GM12878 (cell line): ENCODE measurements around the gene LDB2. TPM values are rescaled to one million over a fixed set of nuclear protein-coding genes. Genes with fewer than 3 reads are reported as not detected.

Experiments used
- ATAC-seq: fragments of 200-7000 bp; cut with Tn5 transposase; 3 replicates; pipeline ENCODE4 v1.9.1; 2020; ENCODE audit warnings: mild to moderate bottlenecking, moderate library complexity
- BruUV-seq: library from RNA; stranded (reverse); fragments of 400-500 nt; replicated peaks from 2 replicates; lab custom pipeline; 2021; lab: Mats Ljungman, UMichigan
- CTCF ChIA-PET: fragments of 300-600 bp; sonication (Branson Sonifier 250); formaldehyde crosslinking; extraction: SDS; loops from one replicate; lab custom pipeline; 2021; ENCODE audit warnings: inconsistent platforms; lab: Yijun Ruan, JAX
- POLR2A ChIA-PET: fragments of 350-600 bp; formaldehyde crosslinking; extraction: SDS; loops from one replicate; lab custom pipeline; 2021; ENCODE audit warnings: inconsistent platforms; lab: Charles Lee
- RAD21 ChIA-PET: fragments of 300-600 bp; sonication (Branson Sonifier 250); formaldehyde crosslinking; loops from one replicate; lab custom pipeline; 2023; ENCODE audit warnings: antibody characterized with exemption; ENCODE audit not compliant: unreplicated experiment; lab: Charles Lee
- SMC1A ChIA-PET: fragments of 300-600 bp; sonication (Branson Sonifier 250); formaldehyde crosslinking; loops from one replicate; lab custom pipeline; 2023; ENCODE audit not compliant: unreplicated experiment, uncharacterized antibody; lab: Charles Lee
- DNase-seq: peaks from one replicate; pipeline ENCODE4 v3.0.0-alpha.2; 2011; ENCODE audit warnings: low read depth, low spot score
- FAIRE-seq: peaks from 3 replicates; lab custom pipeline; 2011; peaks lifted over from hg19 to GRCh38; lab: Jason Lieb, UNC
- H2AFZ ChIP-seq: 2 replicates; pipeline ENCODE4 v1.6.0; 2011; ENCODE audit warnings: low read depth, low read length, control low read depth; ENCODE audit not compliant: control insufficient read depth
- H3K27ac ChIP-seq: 2 replicates; pipeline ENCODE4 v1.5.1; 2011; ENCODE audit warnings: control low read depth; ENCODE audit not compliant: control insufficient read depth, insufficient read depth
- H3K27me3 ChIP-seq, 2 experiments: replicated peaks in 1 of 2; 2 replicates each; pipeline versions ENCODE4 v1.6.0 to v1.6.1; 2011; ENCODE audit warnings: low read length in 1 of 2; ENCODE audit not compliant: control insufficient read depth in 2 of 2, insufficient read depth in 2 of 2
- H3K36me3 ChIP-seq, 2 experiments: 2 replicates each; pipeline ENCODE4 v1.5.1; 2011; ENCODE audit warnings: low read length in 1 of 2; ENCODE audit not compliant: control insufficient read depth in 2 of 2, insufficient read depth in 2 of 2
- H3K4me1 ChIP-seq: 2 replicates; pipeline ENCODE4 v1.6.1; 2011; ENCODE audit warnings: mild to moderate bottlenecking, low read length, moderate library complexity, mixed read lengths; ENCODE audit not compliant: control insufficient read depth, insufficient read depth
- H3K4me2 ChIP-seq: 2 replicates; pipeline ENCODE4 v1.6.0; 2011; ENCODE audit warnings: control low read depth; ENCODE audit not compliant: control insufficient read depth, insufficient read depth
- H3K4me3 ChIP-seq: fragments of 200-600 bp; sonication (generic); 2 replicates; pipeline ENCODE4 v1.5.1; 2016
- H3K79me2 ChIP-seq: 2 replicates; pipeline ENCODE4 v1.6.0; 2011; ENCODE audit warnings: low read length; ENCODE audit not compliant: control insufficient read depth, insufficient read depth
- H3K9ac ChIP-seq: 2 replicates; pipeline ENCODE4 v1.8.0; 2011; ENCODE audit warnings: low read length, control low read depth, mixed read lengths; ENCODE audit not compliant: control insufficient read depth, insufficient read depth
- H3K9me3 ChIP-seq: replicated peaks from 3 replicates; pipeline ENCODE4 v1.5.1; 2011; ENCODE audit warnings: mild to moderate bottlenecking, low read length; ENCODE audit not compliant: control insufficient read depth, insufficient read depth
- H4K20me1 ChIP-seq: 2 replicates; pipeline ENCODE4 v1.6.0; 2011; ENCODE audit not compliant: control insufficient read depth, insufficient read depth
- CHD2 ChIP-seq: IDR thresholded peaks from 2 replicates; pipeline ENCODE4 v1.6.1; 2011; ENCODE audit warnings: low read depth, low read length, improper control_type of control experiment, borderline replicate concordance
- CHD4 ChIP-seq: fragments of 200-600 bp; sonication (generic); IDR thresholded peaks from 2 replicates; pipeline ENCODE4 v1.6.1; 2016; ENCODE audit warnings: mild to moderate bottlenecking
- FOXK2 ChIP-seq: fragments of 450-650 bp; IDR thresholded peaks from 2 replicates; pipeline ENCODE4 v1.6.1; 2017; ENCODE audit warnings: mild to moderate bottlenecking, moderate library complexity
- MTA3 ChIP-seq: IDR thresholded peaks from 2 replicates; pipeline ENCODE4 v1.6.1; 2012; ENCODE audit warnings: low read length, inconsistent platforms, borderline replicate concordance
- NFYB ChIP-seq: IDR thresholded peaks from 2 replicates; pipeline ENCODE4 v1.6.1; 2011; ENCODE audit warnings: low read depth, mild to moderate bottlenecking, low read length, improper control_type of control experiment, moderate library complexity; ENCODE audit not compliant: insufficient read depth
- NRF1 ChIP-seq: conservative IDR thresholded peaks from 2 replicates; pipeline ENCODE4 v1.6.1; 2011; ENCODE audit warnings: mild to moderate bottlenecking, low read depth, low read length, improper control_type of control experiment
- PAX5 ChIP-seq: IDR thresholded peaks from 2 replicates; pipeline ENCODE4 v1.6.1; 2011; ENCODE audit warnings: low read depth, low read length, borderline replicate concordance
- RCOR1 ChIP-seq: conservative IDR thresholded peaks from 2 replicates; pipeline ENCODE4 v1.6.1; 2012; ENCODE audit warnings: low read depth, low read length, improper control_type of control experiment
- SMARCA5 ChIP-seq: fragments of 450-650 bp; IDR thresholded peaks from 2 replicates; pipeline ENCODE4 v1.6.1; 2017; ENCODE audit warnings: mild to moderate bottlenecking
- SRF ChIP-seq, 2 experiments: IDR thresholded peaks; 2 replicates each; pipeline ENCODE4 v1.6.1; 2011; ENCODE audit warnings: low read depth in 2 of 2, low read length in 2 of 2, mild to moderate bottlenecking in 1 of 2, moderate library complexity in 1 of 2
- TCF3 ChIP-seq: IDR thresholded peaks from 2 replicates; pipeline ENCODE4 v1.6.1; 2012; ENCODE audit warnings: low read depth, mild to moderate bottlenecking, low read length, borderline replicate concordance; ENCODE audit not compliant: insufficient read depth
- YBX1 ChIP-seq: fragments of 450-650 bp; IDR thresholded peaks from 2 replicates; pipeline ENCODE4 v1.6.1; 2016; ENCODE audit warnings: antibody characterized with exemption
- WGBS: methylation state at CpG from one replicate; pipeline ENCODE4 v1.1.6; 2016; ENCODE audit warnings: low lambda C conversion rate; ENCODE audit not compliant: insufficient replicate concordance, insufficient coverage; ENCODE audit errors: missing lambda C conversion rate; 5-methylcytosine and 5-hydroxymethylcytosine counted together
- in situ Hi-C: fragments of 300-500 bp; cut with MboI; formaldehyde crosslinking; loops from 9 replicates; pipeline ENCODE4 v1.14.3; 2018; ENCODE audit warnings: mixed read lengths
- intact Hi-C: fragments of 100-400 bp; cut with micrococcal nuclease; formaldehyde crosslinking; loops from one replicate; pipeline ENCODE4 v1.14.2; 2022; ENCODE audit not compliant: unreplicated experiment
- polyA plus RNA-seq, 11 experiments: library from polyadenylated mRNA; depleted of rRNA in 4 of 11; unstranded in 6 of 11; stranded (reverse) in 5 of 11; fragments of >200 nt; fragmentation: Nextera tagmentation in 4 of 11; fragmentation: Illumina TruSeq in 1 of 11; extraction: Ambion mirVana in 4 of 11; extraction: Trizol in 1 of 11; gene quantifications; 1 replicate in 1 of 11; 2 replicates in 10 of 11; pipeline versions ENCODE4 v1.2.1 to v1.2.3, GENCODE V29; 2011 to 2016; ENCODE audit warnings: inconsistent platforms in 2 of 11, missing spikeins in 2 of 11, low read depth in 1 of 11
- total RNA-seq, 4 experiments: library from RNA; depleted of rRNA in 3 of 4; stranded (reverse); fragments of >200 nt in 3 of 4; fragmentation: Illumina TruSeq in 1 of 4; extraction: Trizol in 1 of 4; gene quantifications; 2 replicates each; pipeline versions ENCODE4 v1.2.1 to v1.2.3, GENCODE V29; 2013 to 2021
- TF ChIP-seq, protein P1 (sequence below): fragments of 450-650 bp; IDR thresholded peaks from 2 replicates; pipeline ENCODE4 v1.6.1; 2016; ENCODE audit warnings: mild to moderate bottlenecking
- TF ChIP-seq, protein P2 (sequence below): fragments of 450-650 bp; IDR thresholded peaks from 2 replicates; pipeline ENCODE4 v1.6.1; 2016; ENCODE audit warnings: mild to moderate bottlenecking

The LDB2 gene
- total and polyA plus RNA-seq, 10 of the 15 experiments (the other 5 are each of a cell fraction or from before 2014, with no cell fraction given), result 0.15 TPM; not detected in 9

DNA sequence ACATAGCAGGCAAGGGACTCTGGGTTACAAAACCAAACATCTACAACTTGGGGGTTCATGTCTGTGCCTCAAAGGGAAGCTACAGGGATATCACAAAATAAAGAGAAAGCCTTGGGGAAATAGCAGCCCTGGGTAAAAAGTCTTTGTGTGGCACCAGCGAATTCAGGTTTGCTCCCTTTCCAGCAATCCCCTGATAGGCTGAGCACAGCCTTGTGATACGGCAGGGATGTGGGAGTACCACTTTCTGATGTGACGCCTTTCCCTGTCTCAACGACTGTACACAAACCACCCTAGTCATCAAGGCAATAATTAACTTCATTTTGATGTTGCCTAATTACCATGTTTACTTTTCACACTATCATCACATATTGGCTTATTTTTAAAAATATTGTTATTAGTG, 164.9 kb downstream of the LDB2 start:
- ChIA-PET POLR2A (no interaction called here), SMC1A (no interaction called here), CTCF (no interaction called here), RAD21 (no interaction called here)
- 7% methylated on average over 4 of the region's 4 CpGs for WGBS
- H3K36me3 ChIP-seq, result no peaks in the 10 kb centered on the region
- H3K9ac ChIP-seq, result no peak overlapping the region
- no peak for DNase-seq
- no peaks in the 10 kb centered on the region for H4K20me1 ChIP-seq
- no peaks in the 10 kb centered on the region for H3K9me3 ChIP-seq
- FAIRE-seq, result no peak
- H3K27me3 ChIP-seq, result no peaks in the 10 kb centered on the region
- no peak overlapping the region for H2AFZ ChIP-seq
- BruUV-seq, result no TSS peak
- in situ Hi-C loops, result no loop called here
- H3K79me2 ChIP-seq, result no peaks in the 10 kb centered on the region
- intact Hi-C loops, result no loop called here
- no peak overlapping the region for H3K27ac ChIP-seq
- TF ChIP-seq CHD4 (no peak), NRF1 (no peak)
- ATAC-seq, result no peak
- no peaks in the 10 kb centered on the region for H3K4me1 ChIP-seq
- no peak overlapping the region for H3K4me2 ChIP-seq
- no peak overlapping the region for H3K4me3 ChIP-seq

DNA sequence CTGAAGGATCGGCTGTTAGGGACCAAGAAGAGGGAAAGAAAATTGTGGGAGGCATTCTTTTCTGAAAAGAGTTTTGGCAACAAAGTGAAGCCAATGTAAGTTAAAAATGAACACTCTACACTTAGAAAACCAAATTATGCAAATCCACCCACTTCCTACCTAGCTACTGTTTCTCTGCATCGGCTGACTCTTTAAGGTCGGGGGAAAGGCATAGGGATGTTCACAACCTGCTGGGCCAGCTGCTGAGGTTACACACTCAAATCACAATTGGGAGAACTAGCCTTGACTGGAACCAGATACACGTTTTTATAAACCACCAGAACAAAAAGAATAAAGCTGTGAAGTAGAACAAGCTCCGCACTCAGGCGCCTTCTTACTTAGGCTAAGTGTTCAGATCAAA, 165.7 kb downstream of the LDB2 start:
- CTCF ChIA-PET, result no interaction called here
- ATAC-seq (no peak), FAIRE-seq (no peak), DNase-seq (no peak)
- H2AFZ ChIP-seq, result no peak overlapping the region
- no peaks in the 10 kb centered on the region for H4K20me1 ChIP-seq
- WGBS, result 33% methylated on average over 6 of the region's 6 CpGs
- BruUV-seq, result no TSS peak
- RAD21 ChIA-PET, result no interaction called here
- no peaks in the 10 kb centered on the region for H3K79me2 ChIP-seq
- SMC1A ChIA-PET, result interaction anchor here (1.5 kb wide), 1 partner anchor 9 kb away, joined by 4 read pairs; no protein-coding TSS in a partner anchor
- H3K4me3 ChIP-seq, result no peak overlapping the region
- in situ Hi-C loops (no loop called here), intact Hi-C loops (no loop called here)
- H3K4me2 ChIP-seq, result no peak overlapping the region
- no peaks in the 10 kb centered on the region for H3K4me1 ChIP-seq
- H3K27me3 ChIP-seq, result no peaks in the 10 kb centered on the region
- no peak overlapping the region for H3K27ac ChIP-seq
- no peaks in the 10 kb centered on the region for H3K36me3 ChIP-seq
- no peaks in the 10 kb centered on the region for H3K9me3 ChIP-seq
- POLR2A ChIA-PET, result no interaction called here
- no peak overlapping the region for H3K9ac ChIP-seq
- TF ChIP-seq NFYB (no peak), RCOR1 (no peak), TCF3 (no peak), MTA3 (no peak), CHD2 (no peak), YBX1 (no peak), SMARCA5 (no peak), FOXK2 (no peak), SRF (IDR thresholded peaks at IDR 0.05; ENCODE audit: low read depth in 2 of 2, low read length in 2 of 2) (no peak), PAX5 (no peak)
- TF ChIP-seq, protein P1, sequence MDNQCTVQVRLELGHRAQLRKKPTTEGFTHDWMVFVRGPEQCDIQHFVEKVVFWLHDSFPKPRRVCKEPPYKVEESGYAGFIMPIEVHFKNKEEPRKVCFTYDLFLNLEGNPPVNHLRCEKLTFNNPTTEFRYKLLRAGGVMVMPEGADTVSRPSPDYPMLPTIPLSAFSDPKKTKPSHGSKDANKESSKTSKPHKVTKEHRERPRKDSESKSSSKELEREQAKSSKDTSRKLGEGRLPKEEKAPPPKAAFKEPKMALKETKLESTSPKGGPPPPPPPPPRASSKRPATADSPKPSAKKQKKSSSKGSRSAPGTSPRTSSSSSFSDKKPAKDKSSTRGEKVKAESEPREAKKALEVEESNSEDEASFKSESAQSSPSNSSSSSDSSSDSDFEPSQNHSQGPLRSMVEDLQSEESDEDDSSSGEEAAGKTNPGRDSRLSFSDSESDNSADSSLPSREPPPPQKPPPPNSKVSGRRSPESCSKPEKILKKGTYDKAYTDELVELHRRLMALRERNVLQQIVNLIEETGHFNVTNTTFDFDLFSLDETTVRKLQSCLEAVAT, result no peak
- TF ChIP-seq, protein P2, sequence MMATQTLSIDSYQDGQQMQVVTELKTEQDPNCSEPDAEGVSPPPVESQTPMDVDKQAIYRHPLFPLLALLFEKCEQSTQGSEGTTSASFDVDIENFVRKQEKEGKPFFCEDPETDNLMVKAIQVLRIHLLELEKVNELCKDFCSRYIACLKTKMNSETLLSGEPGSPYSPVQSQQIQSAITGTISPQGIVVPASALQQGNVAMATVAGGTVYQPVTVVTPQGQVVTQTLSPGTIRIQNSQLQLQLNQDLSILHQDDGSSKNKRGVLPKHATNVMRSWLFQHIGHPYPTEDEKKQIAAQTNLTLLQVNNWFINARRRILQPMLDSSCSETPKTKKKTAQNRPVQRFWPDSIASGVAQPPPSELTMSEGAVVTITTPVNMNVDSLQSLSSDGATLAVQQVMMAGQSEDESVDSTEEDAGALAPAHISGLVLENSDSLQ, result no peak
